CD8-positive, alpha-beta memory T cell (primary cell): ENCODE measurements around the gene SPTLC1. TPM values are rescaled to one million over a fixed set of nuclear protein-coding genes. Genes with fewer than 3 reads are reported as not detected.

ENCODE experiments used
- CTCF ChIA-PET: fragments of 350-600 bp; sonication (Branson Sonifier 250); formaldehyde crosslinking; loops from one replicate; lab custom pipeline; 2021; ENCODE audit warnings: antibody characterized with exemption; lab: Charles Lee
- POLR2A ChIA-PET: fragments of 350-600 bp; sonication (Branson Sonifier 250); formaldehyde crosslinking; loops from one replicate; lab custom pipeline; 2021; ENCODE audit warnings: antibody characterized with exemption; lab: Charles Lee
- DNase-seq, 5 donors: peaks; one replicate each; pipeline versions ENCODE4 v3.0.0 to v3.0.0-alpha.2; 2020 to 2022; ENCODE audit warnings: mixed read lengths in 1 of 5
- H3K27ac ChIP-seq: one replicate; pipeline ENCODE4 v1.7.0; 2013; ENCODE audit warnings: low read depth, mild to moderate bottlenecking, low read length, moderate library complexity
- H3K27me3 ChIP-seq: 2 replicates; pipeline ENCODE4 v1.7.0; 2013; ENCODE audit warnings: low read length, mild to moderate bottlenecking; ENCODE audit not compliant: insufficient read depth, poor library complexity, severe bottlenecking
- H3K36me3 ChIP-seq: 2 replicates; pipeline ENCODE4 v1.7.0; 2013; ENCODE audit warnings: mild to moderate bottlenecking, low read length, moderate library complexity; ENCODE audit not compliant: insufficient read depth
- H3K4me1 ChIP-seq: 2 replicates; pipeline ENCODE4 v1.7.0; 2013; ENCODE audit warnings: mild to moderate bottlenecking, low read length, moderate library complexity; ENCODE audit not compliant: insufficient read depth
- H3K4me3 ChIP-seq: 2 replicates; pipeline ENCODE4 v1.7.0; 2013; ENCODE audit warnings: mild to moderate bottlenecking, low read length
- H3K9me3 ChIP-seq: 2 replicates; pipeline ENCODE4 v1.7.0; 2013; ENCODE audit warnings: mild to moderate bottlenecking, low read length
- H3K27ac Mint-ChIP-seq, 8 donors: one replicate each; pipeline ENCODE4 v1.8.0; 2020 to 2021; ENCODE audit warnings: mixed read lengths in 8 of 8, mild to moderate bottlenecking in 6 of 8, inconsistent platforms in 3 of 8, moderate library complexity in 3 of 8
- H3K27me3 Mint-ChIP-seq, 2 donors: one replicate each; pipeline ENCODE4 v1.8.0; 2020 to 2021; ENCODE audit warnings: mixed read lengths in 2 of 2, mild to moderate bottlenecking in 1 of 2, moderate library complexity in 1 of 2
- H3K36me3 Mint-ChIP-seq, 3 donors: one replicate each; pipeline ENCODE4 v1.8.0; 2020 to 2021; ENCODE audit warnings: mixed read lengths in 3 of 3, inconsistent platforms in 1 of 3, mild to moderate bottlenecking in 1 of 3
- H3K4me1 Mint-ChIP-seq, 3 donors: one replicate each; pipeline ENCODE4 v1.8.0; 2020 to 2021; ENCODE audit warnings: mixed read lengths in 3 of 3, inconsistent platforms in 1 of 3, mild to moderate bottlenecking in 1 of 3
- H3K4me3 Mint-ChIP-seq, 7 donors: one replicate each; pipeline ENCODE4 v1.8.0; 2020 to 2021; ENCODE audit warnings: mixed read lengths in 7 of 7, mild to moderate bottlenecking in 6 of 7, moderate library complexity in 4 of 7, inconsistent platforms in 2 of 7
- H3K9me3 Mint-ChIP-seq, 5 donors: one replicate each; pipeline ENCODE4 v1.8.0; 2020 to 2022; ENCODE audit warnings: mixed read lengths in 5 of 5, mild to moderate bottlenecking in 3 of 5, moderate library complexity in 2 of 5, inconsistent platforms in 1 of 5
- polyA plus RNA-seq: library from polyadenylated mRNA; unstranded; fragments of 300-500 nt; fragmentation: Illumina TruSeq; gene quantifications from one replicate; pipeline ENCODE4 v1.2.3, GENCODE V29; 2021
- total RNA-seq, 2 experiments: library from RNA; stranded (reverse); gene quantifications; one replicate each; pipeline ENCODE4 v1.2.3, GENCODE V29; 2021

Gene SPTLC1
- total and polyA plus RNA-seq, 3 experiments from 2014 or later: 38.8 to 64.0 (median 60.7) TPM

GRCh38 chr9:92043002-92043401 lies 72.2 kb downstream of the SPTLC1 start:
- Histone ChIP-seq H3K4me1 (no peaks in the 10 kb centered on the region), H3K4me3 (no peak overlapping the region), H3K27ac (no peak overlapping the region), H3K36me3 (peaks cover 60% of the 10 kb centered on the region), H3K9me3 (no peaks in the 10 kb centered on the region), H3K27me3 (no peaks in the 10 kb centered on the region)
- H3K9me3 Mint-ChIP-seq: peaks cover 5 to 26% (median 20%) of the 10 kb centered on the region in 5 donors
- ChIA-PET CTCF (no interaction called here), POLR2A (no interaction called here)
- no peaks in the 10 kb centered on the region for H3K27me3 Mint-ChIP-seq
- H3K36me3 Mint-ChIP-seq: peaks cover 51 to 81% (median 64%) of the 10 kb centered on the region in 3 donors
- no peaks in the 10 kb centered on the region for H3K4me1 Mint-ChIP-seq
- no peak overlapping the region for H3K4me3 Mint-ChIP-seq
- no peak for DNase-seq
- peak overlapping the region in 1 of 8 donors; percentile 43 for H3K27ac Mint-ChIP-seq

- Mint-ChIP-seq H3K27ac (no peak overlapping the region), H3K36me3 (peaks cover 53 to 81% (median 63%) of the 10 kb centered on the region in 3 donors), H3K4me1 (no peaks in the 10 kb centered on the region), H3K27me3 (no peaks in the 10 kb centered on the region), H3K9me3 (peaks cover 5 to 26% (median 20%) of the 10 kb centered on the region in 5 donors), H3K4me3 (no peak overlapping the region)
- Histone ChIP-seq H3K36me3 (peaks cover 57% of the 10 kb centered on the region), H3K4me3 (no peak overlapping the region), H3K9me3 (no peaks in the 10 kb centered on the region), H3K27ac (no peak overlapping the region), H3K4me1 (no peaks in the 10 kb centered on the region), H3K27me3 (no peaks in the 10 kb centered on the region)
- no peak for DNase-seq
- CTCF ChIA-PET: no interaction called here
- POLR2A ChIA-PET: no interaction called here
Observed at GRCh38 chr9:92042260-92042659, 73.0 kb downstream of the SPTLC1 start.

GRCh38 chr9:92036756-92037155 lies 78.5 kb downstream of the SPTLC1 start:
- Mint-ChIP-seq H3K9me3 (peaks cover 0 to 3% (median 0%) of the 10 kb centered on the region in 5 donors), H3K4me1 (no peaks in the 10 kb centered on the region), H3K36me3 (peaks cover 19 to 81% (median 33%) of the 10 kb centered on the region in 3 donors), H3K27me3 (no peaks in the 10 kb centered on the region), H3K4me3 (no peak overlapping the region), H3K27ac (peak overlapping the region in 1 of 8 donors; percentile 71)
- DNase-seq: no peak
- ChIA-PET POLR2A (no interaction called here), CTCF (no interaction called here)
- Histone ChIP-seq H3K27me3 (no peaks in the 10 kb centered on the region), H3K4me1 (no peaks in the 10 kb centered on the region), H3K9me3 (no peaks in the 10 kb centered on the region), H3K27ac (no peak overlapping the region), H3K4me3 (no peak overlapping the region), H3K36me3 (peaks cover 28% of the 10 kb centered on the region)

DNA sequence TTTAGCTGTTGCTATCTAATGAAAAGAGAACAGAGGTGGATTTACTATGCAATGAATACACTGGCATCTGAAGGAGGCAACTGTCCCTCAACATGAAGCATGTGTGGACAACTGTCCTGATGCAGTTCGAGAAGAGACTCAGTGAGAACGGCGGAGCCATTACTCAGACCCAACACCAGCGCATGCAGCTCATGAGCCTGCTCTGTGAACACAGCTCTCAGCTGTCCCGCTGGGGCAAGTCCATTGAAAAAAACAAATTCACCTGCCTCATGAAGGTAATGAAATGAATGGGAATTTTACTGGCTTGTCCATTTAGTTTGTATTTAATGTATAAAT lies 78.8 kb downstream of the SPTLC1 start:
- H3K4me3 Mint-ChIP-seq: no peak overlapping the region
- POLR2A ChIA-PET: no interaction called here
- H3K27me3 Mint-ChIP-seq: no peaks in the 10 kb centered on the region
- Histone ChIP-seq H3K27ac (no peak overlapping the region), H3K4me1 (no peaks in the 10 kb centered on the region), H3K4me3 (no peak overlapping the region), H3K36me3 (peaks cover 27% of the 10 kb centered on the region), H3K27me3 (no peaks in the 10 kb centered on the region), H3K9me3 (no peaks in the 10 kb centered on the region)
- H3K27ac Mint-ChIP-seq: no peak overlapping the region
- peaks cover 0 to 2% (median 0%) of the 10 kb centered on the region in 5 donors for H3K9me3 Mint-ChIP-seq
- peaks cover 15 to 80% (median 32%) of the 10 kb centered on the region in 3 donors for H3K36me3 Mint-ChIP-seq
- DNase-seq: no peak
- CTCF ChIA-PET: no interaction called here
- H3K4me1 Mint-ChIP-seq: no peaks in the 10 kb centered on the region

DNA sequence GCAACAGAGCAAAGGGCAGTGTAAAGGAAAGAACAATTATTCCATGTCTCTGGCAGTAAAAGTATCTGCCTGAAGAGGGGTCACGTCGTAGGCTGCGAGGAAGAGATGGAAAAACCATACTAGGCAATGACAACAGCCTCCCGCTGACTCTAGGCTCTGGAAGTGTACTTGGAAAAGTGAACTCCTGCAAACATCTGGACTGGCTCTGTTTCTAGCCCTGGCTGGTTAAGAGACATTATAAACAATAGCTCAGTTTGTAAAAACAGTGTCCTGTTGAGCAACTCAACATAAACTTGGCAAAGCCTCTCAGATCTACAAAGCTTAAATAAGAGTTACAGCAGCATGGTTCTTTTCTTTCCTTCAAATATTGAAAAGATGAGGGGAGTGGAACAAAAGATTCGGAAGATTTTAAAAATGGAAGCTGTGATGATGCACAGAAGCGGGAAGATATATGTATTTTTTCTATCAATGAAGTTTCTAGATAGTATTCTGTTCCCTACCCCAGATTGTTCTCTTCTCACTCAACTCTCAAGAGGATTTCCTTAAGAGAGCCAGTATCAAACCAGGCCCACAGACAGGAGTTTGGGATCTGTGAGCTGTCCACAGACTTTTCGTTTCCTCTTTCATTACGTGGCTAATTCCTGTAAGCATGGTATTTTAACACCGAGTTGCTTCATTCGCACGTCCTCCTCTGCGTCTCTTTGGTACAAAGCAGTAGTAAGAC lies 79.4 kb downstream of the SPTLC1 start:
- H3K4me3 ChIP-seq: no peak overlapping the region
- Mint-ChIP-seq H3K27ac (no peak overlapping the region), H3K27me3 (no peaks in the 10 kb centered on the region), H3K4me3 (no peak overlapping the region), H3K4me1 (no peaks in the 10 kb centered on the region), H3K36me3 (peaks cover 14 to 80% (median 31%) of the 10 kb centered on the region in 3 donors), H3K9me3 (peaks cover 0 to 1% (median 0%) of the 10 kb centered on the region in 5 donors)
- ChIA-PET CTCF (no interaction called here), POLR2A (no interaction called here)
- no peaks in the 10 kb centered on the region for H3K4me1 ChIP-seq
- H3K27me3 ChIP-seq: no peaks in the 10 kb centered on the region
- H3K27ac ChIP-seq: no peak overlapping the region
- peaks cover 27% of the 10 kb centered on the region for H3K36me3 ChIP-seq
- no peaks in the 10 kb centered on the region for H3K9me3 ChIP-seq
- no peak for DNase-seq

- Histone ChIP-seq H3K27me3 (no peaks in the 10 kb centered on the region), H3K27ac (no peak overlapping the region), H3K36me3 (peaks cover 27% of the 10 kb centered on the region), H3K4me3 (no peak overlapping the region), H3K9me3 (no peaks in the 10 kb centered on the region), H3K4me1 (no peaks in the 10 kb centered on the region)
- CTCF ChIA-PET: no interaction called here
- POLR2A ChIA-PET: no interaction called here
- no peak for DNase-seq
- H3K9me3 Mint-ChIP-seq: no peaks in the 10 kb centered on the region
- H3K27me3 Mint-ChIP-seq: no peaks in the 10 kb centered on the region
- no peak overlapping the region for H3K4me3 Mint-ChIP-seq
- H3K4me1 Mint-ChIP-seq: no peaks in the 10 kb centered on the region
- H3K36me3 Mint-ChIP-seq: peaks cover 17 to 84% (median 33%) of the 10 kb centered on the region in 3 donors
- no peak overlapping the region for H3K27ac Mint-ChIP-seq
Observed at GRCh38 chr9:92035146-92035545, 80.1 kb downstream of the SPTLC1 start.

DNA sequence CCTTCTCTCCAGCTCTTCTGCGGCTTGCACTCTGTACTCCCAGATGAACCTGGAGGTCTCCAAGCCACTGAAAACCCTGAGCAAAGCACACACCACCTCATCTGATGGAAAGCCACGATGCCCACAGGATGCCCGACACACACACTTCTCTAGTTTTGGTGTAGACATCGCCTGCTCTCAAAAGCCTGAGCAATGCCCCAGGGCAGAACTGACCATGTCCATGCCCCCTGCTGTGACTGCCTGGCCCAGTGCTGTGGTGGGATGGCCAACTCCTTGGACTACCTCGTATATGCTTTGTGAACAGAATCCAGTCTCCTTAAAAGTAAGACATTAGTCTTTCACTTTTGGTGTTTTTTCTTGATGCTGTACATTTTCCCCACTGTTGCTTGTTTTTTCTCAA lies 81.2 kb downstream of the SPTLC1 start:
- Histone ChIP-seq H3K27me3 (no peaks in the 10 kb centered on the region), H3K4me3 (no peak overlapping the region), H3K4me1 (no peaks in the 10 kb centered on the region), H3K27ac (no peak overlapping the region), H3K36me3 (peaks cover 27% of the 10 kb centered on the region), H3K9me3 (no peaks in the 10 kb centered on the region)
- CTCF ChIA-PET: no interaction called here
- Mint-ChIP-seq H3K27me3 (no peaks in the 10 kb centered on the region), H3K4me3 (no peak overlapping the region), H3K9me3 (no peaks in the 10 kb centered on the region), H3K4me1 (no peaks in the 10 kb centered on the region), H3K36me3 (peaks cover 18 to 84% (median 34%) of the 10 kb centered on the region in 3 donors), H3K27ac (no peak overlapping the region)
- POLR2A ChIA-PET: no interaction called here
- DNase-seq: no peak

DNA sequence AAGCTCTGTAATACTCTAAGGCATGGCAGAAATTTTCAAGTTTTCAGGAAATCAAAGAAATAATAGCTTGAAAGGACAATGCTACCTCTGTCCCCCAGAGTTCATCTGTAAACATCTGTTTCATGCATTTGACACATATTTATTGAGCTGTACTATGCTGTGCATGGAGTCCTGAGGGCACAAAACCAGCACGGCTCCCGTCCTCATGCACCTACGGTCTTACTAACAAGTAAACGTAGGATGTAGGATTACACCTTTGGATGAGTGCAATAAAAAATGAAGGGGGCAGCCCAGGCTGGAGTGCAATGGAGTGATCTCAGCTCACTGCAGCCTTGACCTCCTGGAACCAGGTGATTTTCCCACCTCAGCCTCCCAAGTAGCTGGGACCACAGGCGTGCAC lies 81.9 kb downstream of the SPTLC1 start:
- H3K4me1 ChIP-seq: no peaks in the 10 kb centered on the region
- H3K4me3 ChIP-seq: no peak overlapping the region
- no peaks in the 10 kb centered on the region for H3K9me3 ChIP-seq
- peaks cover 14 to 79% (median 34%) of the 10 kb centered on the region in 3 donors for H3K36me3 Mint-ChIP-seq
- no peaks in the 10 kb centered on the region for H3K27me3 Mint-ChIP-seq
- ChIA-PET POLR2A (no interaction called here), CTCF (no interaction called here)
- H3K4me1 Mint-ChIP-seq: no peaks in the 10 kb centered on the region
- no peak overlapping the region for H3K4me3 Mint-ChIP-seq
- no peaks in the 10 kb centered on the region for H3K9me3 Mint-ChIP-seq
- H3K27me3 ChIP-seq: no peaks in the 10 kb centered on the region
- peaks cover 20% of the 10 kb centered on the region for H3K36me3 ChIP-seq
- DNase-seq: no peak
- H3K27ac ChIP-seq: no peak overlapping the region
- no peak overlapping the region for H3K27ac Mint-ChIP-seq
